Dermis blood vessel endothelial cell (primary cell): Measurements from ENCODE around the gene DNAJC11. TPM values are rescaled to one million over a fixed set of nuclear protein-coding genes. Genes with fewer than 3 reads are reported as not detected.
"Not testable (repeated sequence)": the region's sequence is repeated elsewhere in the genome, so short reads cannot be mapped to it uniquely, and the experiment has no call there.

Experiments
- DNase-seq: peaks from one replicate; pipeline ENCODE4 v3.0.0; 2010
- total RNA-seq: library from RNA; depleted of rRNA; stranded (reverse); fragments of >200 nt; gene quantifications from 2 replicates; pipeline ENCODE4 v1.2.3, GENCODE V29; 2014

Gene DNAJC11
- total RNA-seq, 1 donor from 2014 or later, result 38.6 TPM

- no peak for DNase-seq
Observed at GRCh38 chr1:6623269-6623965, 78.2 kb downstream of the DNAJC11 start.

- DNase-seq, result no peak
Observed at GRCh38 chr1:6622396-6623152, 79.0 kb downstream of the DNAJC11 start.

GRCh38 chr1:6621429-6622391 is 79.9 kb downstream of the DNAJC11 start:
- no peak for DNase-seq

DNA sequence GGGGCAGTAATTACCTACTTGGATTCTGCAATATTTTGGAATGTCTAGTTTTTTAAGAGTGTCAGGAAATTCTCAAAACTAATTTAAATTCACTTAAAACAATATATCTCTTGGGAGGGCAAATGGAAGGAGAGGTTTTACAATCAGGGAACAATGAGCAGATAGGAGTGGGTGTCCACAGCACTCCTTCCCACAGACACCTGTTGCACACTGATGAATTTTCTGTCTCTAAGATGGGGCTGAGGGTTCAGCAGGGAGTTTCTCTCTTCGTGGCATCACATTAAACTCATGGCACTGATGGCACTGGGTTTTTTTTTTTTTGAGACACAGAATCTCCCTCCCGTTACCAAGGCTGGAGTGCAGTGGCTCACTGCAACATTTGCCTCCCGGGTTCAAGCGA is 82.6 kb downstream of the DNAJC11 start:
- DNase-seq, result no peak

DNA sequence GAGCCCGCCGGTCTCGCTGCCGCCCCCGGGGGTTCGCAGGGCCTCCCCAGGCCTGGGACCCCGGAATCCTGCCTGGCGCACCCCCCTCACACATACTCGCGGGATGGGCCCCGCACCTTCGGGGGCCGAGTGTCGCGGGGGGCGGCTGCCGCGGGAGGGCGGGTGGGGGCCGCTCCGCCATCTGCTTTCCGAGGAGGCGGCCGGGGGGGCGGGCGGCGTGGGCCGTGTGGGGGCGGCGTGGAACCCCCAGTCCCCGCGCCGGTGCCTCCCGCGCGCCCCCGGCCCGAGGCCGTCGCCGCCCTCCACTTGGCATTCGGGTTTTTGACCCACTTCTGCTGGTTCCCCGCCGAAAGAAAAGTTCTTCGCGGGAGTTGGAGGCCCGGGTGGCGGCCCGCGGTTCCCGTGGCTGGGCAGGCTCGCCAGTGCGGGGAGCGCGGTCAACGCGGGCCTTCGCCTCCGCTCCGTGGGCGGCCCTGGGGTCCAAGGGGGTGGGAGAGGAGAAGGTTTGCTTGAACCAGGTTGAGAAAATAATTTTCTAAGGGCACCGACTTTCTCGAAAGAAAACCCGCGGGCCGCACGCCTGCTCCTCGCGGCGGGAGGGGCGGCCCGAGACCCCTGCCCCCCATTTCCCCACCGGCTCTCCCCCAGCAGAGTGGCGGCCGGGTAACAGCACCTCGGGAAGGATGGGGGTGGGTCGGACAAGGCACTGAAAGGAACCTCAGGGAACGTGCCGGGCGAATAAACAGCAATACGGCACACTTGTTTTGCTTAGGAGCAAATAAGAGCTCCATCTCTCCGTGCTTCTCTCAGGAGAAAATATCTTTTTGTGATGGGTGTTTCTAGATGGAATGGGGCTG is 86.5 kb downstream of the DNAJC11 start:
- DNase-seq, result peak; percentile 22

GRCh38 chr1:6614019-6614928 is 87.3 kb downstream of the DNAJC11 start:
- DNase-seq, result peak; percentile 23

DNA sequence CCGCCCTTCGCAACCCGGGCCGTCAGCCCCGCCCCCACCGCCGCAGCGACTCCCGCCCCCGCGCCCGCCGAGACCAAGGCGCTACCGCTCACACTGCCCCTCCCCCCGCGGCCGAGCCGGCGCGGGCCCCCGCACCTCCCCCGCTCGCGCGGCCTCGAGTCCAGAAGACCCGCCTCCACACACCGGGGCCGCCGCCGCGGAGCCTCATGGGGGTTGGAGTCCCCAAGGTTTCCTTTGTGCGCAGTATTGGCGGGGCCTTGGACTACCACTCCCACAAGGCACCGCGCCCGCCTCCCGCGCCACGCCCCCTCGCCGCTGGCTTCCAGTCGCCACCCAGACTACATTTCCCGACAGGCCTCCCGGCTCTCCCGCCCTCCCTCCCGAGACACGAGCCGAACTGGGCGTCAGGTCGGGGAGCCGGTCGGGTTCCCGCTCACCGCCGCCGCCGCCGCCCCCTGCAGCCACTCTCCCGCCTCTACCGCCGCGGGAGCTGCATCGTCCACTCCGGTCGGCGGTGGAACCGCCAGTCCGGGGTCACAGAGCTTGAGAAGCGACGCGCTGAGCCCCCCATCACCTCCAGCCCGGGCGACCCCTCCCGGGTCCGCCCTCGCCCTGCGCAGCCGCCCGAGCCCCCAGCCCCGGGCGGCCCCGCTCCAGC is 88.1 kb downstream of the DNAJC11 start, which contains the start of gene PHF13:
Gene PHF13 (plus strand): TSS at position 371 of the 658 bp plus-strand sequence. CDS start 336 bp downstream, outside the sequence.
- DNase-seq, result peak; percentile 100

GRCh38 chr1:6612641-6613360 is 88.8 kb downstream of the DNAJC11 start:
- DNase-seq, result peak; percentile 65

GRCh38 chr1:6603915-6604558 is 97.6 kb downstream of the DNAJC11 start:
- peak; percentile 92 for DNase-seq

- peak; percentile 81 for DNase-seq
Observed at GRCh38 chr1:6603238-6603914, 98.2 kb downstream of the DNAJC11 start.

DNA sequence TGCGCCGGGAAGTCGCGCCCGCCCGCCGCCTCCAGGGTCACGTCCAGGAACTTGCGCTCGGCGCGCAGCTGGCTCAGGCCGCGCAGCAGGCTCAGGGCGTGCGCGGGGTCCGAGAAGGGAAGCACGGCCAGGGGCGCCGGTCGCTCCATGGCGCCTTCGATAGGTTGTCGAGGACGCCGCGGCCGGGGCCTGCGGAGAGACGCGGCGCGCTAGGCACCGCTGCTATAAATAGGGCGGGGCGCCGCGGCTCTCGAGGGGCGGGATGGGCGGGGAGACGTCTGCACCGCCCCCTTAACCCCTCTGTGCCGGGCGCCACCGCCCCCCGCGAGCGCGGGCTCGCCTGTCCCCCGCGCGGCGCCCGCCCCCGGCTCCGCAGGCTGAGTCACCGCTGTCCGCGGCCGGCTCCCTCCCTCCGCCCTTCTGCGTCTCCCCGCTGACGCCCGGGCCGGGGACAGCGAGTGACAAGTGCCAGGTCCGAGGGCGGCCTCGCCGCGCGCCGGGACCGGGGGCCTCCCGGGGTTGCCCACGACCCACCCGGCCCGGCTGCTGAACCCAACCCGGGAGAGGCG is 98.9 kb downstream of the DNAJC11 start, which contains the start of gene KLHL21:
Gene KLHL21 (minus strand): TSS at position 201 of the 569 bp plus-strand sequence. CDS start 52 bp downstream, at position 149.
- peak; percentile 91 for DNase-seq

GRCh38 chr1:6601923-6602668 is 99.5 kb downstream of the DNAJC11 start:
- DNase-seq, result no peak

DNA sequence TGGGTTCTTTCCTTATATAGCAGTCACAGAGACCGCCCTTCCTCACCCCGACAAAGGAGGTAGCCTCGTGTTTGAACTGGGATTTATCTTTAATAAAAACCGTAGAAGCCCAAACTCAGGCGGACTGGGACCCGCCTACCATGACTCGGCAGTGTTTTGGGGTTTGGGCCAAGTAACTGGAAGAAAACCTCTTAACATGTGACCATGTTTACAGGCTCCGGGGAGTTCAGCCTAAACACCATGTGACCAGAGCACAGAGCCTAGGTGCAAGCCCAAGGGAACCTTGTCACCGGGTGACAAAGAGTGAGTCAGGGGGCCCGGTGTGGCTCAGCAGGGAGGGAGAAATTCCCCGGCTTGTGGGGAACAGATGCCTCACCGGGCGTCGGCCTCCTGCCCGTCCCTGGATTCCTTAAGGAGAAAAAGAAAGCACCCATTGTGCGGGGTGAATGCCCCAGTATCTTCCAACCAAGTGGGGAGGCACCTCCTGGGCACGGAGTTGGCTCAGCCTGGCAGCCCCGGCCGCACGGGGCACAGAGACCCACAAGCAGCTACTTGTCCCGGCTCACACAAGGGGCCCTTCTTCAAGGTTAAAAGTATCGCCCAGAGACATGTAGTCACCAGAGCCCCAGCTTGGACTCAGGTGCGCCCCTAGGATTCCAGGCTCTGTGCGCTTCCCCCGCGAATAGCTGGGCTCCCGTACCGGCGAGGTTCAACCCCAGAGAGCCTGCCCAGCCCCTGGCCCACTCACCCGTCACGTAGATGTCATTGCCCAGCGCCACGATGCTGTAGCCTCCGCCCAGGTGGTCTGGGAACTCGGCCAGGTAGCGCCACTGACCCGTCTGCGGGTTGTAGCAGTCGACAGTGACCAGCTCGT is 100.3 kb downstream of the DNAJC11 start:
- DNase-seq, result peak; percentile 86

GRCh38 chr1:6600410-6601048 is 101.1 kb downstream of the DNAJC11 start:
- DNase-seq, result peak; percentile 37

DNA sequence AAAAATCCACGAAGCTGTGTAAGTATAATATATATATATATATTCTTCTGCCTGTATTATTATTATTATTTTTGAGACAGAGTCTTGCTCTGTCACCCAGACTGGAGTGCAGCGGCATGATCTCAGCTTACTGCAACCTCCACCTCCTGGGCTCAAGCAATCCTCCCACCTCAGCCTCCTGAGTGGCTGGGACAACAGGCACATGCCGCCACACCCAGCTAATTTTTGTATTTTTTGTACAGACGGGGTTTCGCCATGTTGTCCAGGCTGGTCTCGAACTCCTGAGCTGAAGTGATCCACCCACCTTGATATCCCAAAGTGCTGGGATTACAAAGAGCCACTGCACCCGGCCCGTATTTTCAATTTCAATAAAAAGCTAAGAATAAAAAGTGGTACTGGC is 101.6 kb downstream of the DNAJC11 start:
- not testable (repeated sequence) for DNase-seq
